ENCODE results near the gene NOD1.
"Not testable (repeated sequence)": the region's sequence is repeated elsewhere in the genome, so short reads cannot be mapped to it uniquely, and the experiment has no call there.

The NOD1 gene

DNA sequence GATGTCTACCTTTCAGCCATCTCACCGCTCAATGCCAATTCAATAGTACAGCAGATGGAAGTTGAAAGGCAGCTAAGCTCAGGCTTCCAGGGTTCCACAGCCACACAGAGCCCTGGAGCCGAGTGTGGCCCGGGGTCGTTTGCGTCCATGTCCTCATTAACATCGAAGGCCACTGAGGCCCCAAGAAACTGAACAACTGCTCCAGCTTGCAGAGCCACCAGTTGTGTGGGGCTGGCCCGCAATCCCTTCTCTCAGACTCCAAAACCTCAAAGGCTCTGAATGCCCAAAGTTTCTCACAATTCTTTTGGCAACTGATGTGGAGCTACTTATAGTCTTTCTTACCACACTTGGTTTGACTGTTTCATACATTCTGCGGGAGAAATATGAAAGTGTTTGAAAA, 31.1 kb downstream of the NOD1 start:
- no peak for DNase-seq

- no peak for DNase-seq
Measured at GRCh38 chr7:30446266-30446665, 32.3 kb downstream of the NOD1 start.

DNA sequence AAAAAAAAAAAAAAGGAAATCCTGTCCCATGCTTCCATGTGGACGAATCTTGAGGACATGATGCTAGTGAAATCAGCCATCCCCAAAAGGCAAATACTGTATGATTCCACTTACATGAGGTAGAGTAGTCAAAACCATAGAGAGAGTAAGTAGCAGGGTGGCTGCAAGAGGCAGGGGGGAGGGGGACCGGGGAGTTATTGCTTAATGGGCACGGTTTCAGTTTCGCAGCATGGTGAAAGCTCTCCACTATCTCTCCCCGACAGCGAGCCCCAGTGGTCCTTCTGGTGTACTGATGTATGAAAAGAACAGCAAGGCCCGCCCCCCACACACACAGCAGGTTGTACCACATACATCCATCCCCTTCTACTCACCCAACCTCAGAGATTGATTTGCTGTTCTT, 32.8 kb downstream of the NOD1 start:
- DNase-seq, result no peak

GRCh38 chr7:30437823-30438574, 40.6 kb downstream of the NOD1 start:
- no peak for DNase-seq

GRCh38 chr7:30436518-30436917, 42.1 kb downstream of the NOD1 start:
- no peak for DNase-seq

DNA sequence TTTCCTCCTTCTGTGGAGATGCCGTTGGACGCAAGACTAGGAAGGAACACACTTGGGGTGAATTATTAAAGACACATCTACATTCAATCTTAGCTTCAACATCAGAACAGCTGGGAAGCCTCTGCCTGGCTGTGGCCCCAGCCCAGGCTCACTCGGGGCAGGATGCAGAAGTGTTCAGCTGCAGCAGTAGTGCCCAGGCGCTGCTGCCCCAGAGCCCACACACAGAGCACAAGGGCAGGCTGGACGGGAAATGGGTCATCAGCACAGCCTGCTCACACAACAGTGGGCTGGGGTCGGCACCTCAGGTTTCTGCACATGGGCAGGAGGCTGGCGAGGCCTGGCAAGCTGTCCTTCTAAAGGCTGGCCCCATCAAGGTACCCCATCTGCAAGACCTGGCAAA, 42.5 kb downstream of the NOD1 start:
- no peak for DNase-seq

DNA sequence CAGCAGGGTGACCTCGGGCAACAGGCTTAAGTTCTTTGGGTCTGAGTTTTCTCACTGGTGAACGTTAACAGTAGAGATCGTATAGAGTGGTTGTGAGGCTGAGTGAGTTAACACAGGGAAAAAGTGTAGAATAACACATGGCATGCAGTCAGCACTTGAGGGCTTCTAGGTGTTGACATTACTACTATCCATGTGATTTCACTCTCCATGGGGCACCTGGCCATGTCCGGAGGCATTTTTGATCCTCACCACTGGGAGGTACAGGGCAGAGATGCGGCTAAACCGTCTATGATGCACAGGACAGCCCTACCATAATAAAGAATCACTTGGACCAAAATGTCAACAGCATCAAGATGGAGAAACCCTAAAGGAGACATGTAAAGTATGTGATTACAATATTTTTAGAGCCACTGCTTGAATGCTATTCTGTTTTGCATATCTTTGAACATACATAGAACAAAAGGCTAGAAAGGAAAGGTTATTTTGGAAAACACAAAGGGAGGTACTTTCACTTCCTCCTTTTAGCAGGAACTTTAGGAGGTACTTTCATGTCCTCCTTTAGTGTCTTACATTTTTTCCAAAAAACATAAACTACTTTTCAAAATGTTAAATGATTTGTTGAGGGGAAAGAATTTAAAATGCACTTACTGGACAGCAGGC, 44.3 kb downstream of the NOD1 start:
- no peak for DNase-seq

DNA sequence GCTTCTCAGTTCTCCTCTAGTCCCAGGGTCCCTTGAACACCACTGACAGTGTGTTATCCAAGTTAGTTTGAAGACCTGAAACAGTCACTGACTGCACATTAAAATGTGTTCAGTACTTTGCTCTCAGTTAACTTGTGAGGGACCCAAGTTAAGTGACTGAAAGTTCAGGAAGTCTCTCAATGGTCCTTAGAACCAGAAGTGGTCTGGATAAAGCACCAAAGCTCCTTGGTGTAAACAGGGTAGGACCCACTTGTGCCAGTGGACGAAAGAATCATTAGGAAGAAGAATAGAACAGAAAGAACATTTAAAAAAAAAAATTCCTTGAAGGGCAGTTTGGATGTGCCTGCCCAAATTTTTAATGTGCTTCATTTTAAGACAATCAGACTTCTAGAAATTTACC, 45.1 kb downstream of the NOD1 start:
- DNase-seq, result no peak

GRCh38 chr7:30433082-30433481, 45.5 kb downstream of the NOD1 start:
- DNase-seq, result peak; percentile 63

DNA sequence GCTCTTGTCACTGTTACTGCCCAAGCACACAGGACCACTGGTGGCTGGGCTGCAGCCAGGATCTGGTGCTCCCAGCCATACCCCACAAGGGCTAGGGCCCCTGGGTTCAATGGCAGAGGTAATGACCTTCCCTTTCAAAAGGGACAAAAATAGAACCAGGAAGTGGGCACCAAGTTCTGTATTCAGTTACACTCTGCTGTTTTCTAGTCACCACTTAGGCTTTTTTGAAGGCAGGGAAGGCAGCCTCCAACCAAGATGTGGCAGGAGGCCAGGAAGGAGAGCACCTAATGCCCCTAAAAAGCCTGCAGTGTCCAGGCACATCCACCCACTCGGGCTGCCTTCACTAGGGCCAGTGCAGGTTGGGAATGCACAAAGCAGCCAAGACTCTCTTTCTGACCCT, 47.8 kb downstream of the NOD1 start:
- DNase-seq, result no peak

GRCh38 chr7:30430276-30430675, 48.3 kb downstream of the NOD1 start:
- no peak for DNase-seq

DNA sequence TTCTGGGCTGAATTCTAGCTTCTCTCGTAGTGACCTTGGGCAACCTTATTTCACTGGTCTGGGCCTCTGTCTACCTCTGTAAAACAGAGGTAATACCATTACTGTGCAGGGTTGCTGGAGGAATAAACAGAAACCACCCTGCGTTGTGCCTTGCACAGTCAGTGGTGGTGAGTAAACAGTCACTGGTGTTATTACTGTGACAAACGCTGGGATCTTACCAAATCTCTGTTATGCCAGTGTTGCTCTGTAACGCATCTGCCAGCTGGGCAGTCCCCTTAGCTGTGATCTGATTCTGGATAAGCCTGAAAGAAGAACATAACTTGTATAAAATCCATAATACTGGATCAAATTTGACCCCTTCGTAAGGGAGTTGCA, 49.4 kb downstream of the NOD1 start:
- DNase-seq, result no peak

DNA sequence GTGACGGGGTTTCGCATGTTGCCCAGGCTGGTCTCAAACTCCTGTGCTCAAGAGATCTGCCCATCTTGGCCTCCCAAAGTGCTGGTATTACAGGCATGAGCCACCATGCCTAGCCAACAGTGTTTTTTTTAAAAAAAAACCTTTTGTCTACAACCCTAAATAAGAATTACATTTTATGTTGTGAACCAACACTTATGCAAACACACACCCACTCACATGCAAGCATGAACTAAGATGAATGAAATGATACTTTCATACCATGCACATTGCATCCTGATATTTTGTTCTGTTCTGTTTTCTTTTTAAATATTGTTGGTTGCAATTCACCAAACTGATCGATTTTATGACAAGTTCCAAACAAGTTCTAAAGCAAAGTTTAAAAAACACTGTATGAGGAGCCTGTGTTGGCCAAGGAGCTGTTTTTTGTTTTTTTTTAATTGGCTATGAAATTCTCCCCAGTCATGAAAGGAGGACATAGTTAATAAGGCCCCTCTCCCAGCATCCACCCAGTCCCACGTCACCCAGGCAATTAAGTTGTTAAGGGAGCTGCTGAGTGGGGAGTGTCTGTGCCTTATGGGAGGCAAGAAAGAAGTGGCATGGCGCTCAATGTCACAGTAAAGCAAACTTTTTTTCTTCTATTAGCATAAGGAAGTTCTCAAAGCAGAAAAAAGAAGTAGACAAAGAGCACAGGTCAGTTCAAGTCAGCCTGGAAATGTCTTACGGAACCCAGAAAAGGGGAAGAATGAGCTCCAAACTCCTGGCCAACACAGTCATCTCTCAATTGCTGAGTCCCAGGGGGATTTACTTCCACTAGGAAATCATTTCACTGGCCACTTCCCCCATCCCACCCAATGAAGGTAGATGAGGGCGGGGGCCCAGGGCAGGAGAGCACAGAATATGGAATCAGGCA, 50.1 kb downstream of the NOD1 start:
- no peak for DNase-seq

- no peak for DNase-seq
Measured at GRCh38 chr7:30427296-30428070, 51.1 kb downstream of the NOD1 start.

DNA sequence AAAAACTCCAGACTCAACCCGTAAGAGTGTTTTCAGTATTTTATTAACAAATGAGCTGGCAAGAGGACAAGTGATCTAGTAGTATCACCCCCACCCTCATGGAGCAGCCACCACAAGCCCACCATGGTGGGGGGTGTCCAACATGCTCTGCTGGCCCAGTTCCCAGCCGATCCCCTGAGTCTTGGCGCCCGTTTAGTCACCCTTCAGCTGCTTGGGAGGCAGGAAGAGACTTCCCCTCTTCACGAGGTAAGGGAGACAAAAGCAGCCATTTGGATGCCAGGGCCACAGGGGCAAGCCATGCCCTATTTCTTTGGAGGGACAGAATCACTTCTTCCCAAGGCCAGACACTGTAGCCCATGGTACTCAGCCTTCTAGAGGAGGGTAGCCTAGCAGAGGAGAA, 54.1 kb downstream of the NOD1 start:
- no peak for DNase-seq

DNA sequence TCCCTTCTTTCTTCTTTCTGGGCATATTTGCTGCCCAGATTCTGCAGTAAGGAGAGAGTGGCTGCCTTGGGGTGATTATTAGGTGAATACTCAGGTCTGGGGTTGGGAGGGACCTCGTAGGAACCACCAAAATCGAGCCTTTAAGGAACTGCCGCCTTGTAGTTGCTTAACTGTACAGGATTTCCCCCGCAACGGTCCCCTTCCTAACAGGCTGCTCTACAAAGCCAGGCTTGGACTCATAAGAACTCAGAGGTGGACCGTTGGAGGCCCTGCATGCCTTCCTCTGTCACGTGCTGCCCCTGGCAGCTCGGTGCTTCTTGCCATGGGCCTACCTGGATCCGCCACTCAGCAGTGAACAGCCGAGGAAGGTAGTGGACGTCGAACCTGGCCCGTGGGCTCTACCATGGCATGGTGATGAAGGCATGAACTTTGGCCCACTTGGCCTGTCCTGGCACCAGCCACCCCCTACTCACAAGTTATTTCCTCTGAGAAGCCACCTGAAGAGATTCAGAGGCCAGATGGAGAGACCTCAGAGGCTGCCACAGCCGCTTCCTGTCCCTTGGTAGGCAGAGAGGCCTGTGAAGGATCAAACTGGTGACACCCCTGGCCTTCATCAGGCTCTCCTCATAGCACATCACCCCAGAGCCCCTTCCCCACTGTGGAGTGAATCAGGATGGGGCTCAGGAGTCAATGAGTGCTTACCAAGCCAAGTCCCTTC, 54.6 kb downstream of the NOD1 start:
- DNase-seq, result no peak

GRCh38 chr7:30422922-30423321, 55.7 kb downstream of the NOD1 start:
- DNase-seq, result no peak

- no peak for DNase-seq
Measured at GRCh38 chr7:30421647-30422196, 56.9 kb downstream of the NOD1 start.

DNA sequence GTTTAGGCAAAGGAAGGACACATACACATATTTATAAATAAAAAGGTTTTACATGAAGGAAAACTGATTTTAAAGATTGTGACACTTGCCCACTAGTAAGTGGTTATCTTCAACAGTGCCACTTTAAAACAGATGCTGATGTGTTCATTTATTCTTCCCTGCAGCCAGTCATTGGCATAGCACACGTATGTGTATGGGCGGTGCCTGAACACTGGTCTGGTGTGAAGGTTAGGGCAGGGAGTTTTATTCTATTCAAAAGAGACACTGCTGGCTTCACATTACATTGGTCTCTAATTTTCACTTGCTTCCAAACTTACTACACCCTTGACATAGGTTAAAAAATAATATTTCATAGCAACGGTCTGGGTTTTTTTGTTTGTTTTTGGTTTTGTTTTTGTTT, 57.9 kb downstream of the NOD1 start:
- no peak for DNase-seq

- not testable (repeated sequence) for DNase-seq
Measured at GRCh38 chr7:30420080-30420479, 58.5 kb downstream of the NOD1 start.

DNA sequence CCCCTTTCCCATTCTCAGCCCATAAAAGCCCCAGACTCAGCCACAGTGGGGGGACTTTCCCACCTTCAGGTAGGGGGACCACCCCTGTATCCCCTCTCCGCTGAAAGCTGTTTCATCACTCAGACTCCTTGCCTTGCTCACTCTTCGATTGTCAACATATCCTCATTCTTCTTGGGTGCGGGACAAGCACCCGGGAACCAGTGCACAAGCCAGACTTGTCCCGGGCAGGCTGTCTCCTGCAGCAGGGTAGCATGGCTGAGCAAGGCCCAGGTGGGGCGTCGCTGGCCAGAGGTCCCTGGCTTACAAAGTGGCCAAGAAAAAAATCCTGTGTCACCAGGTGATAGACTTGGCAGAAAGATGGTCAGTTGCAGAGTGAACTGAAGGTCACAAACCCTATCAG, 64.7 kb downstream of the NOD1 start:
- DNase-seq, result no peak

All from right forelimb (tissue), 1 donor.